HEK293 (cell line): ENCODE results near the gene CDH12.

Experiments used
- CTCF ChIA-PET: fragments of 350-600 bp; formaldehyde crosslinking; extraction: SDS; loops from one replicate; lab custom pipeline; 2021; ENCODE audit warnings: antibody characterized with exemption; lab: Yijun Ruan, JAX
- POLR2A ChIA-PET: fragments of 300-600 bp; formaldehyde crosslinking; extraction: SDS; loops from one replicate; lab custom pipeline; 2020; ENCODE audit warnings: antibody characterized with exemption, inconsistent platforms; lab: Yijun Ruan, JAX
- H3K27ac ChIP-seq: fragments of 200-500 bp; sonication (Bioruptor generic); 2 replicates; pipeline ENCODE4 v1.5.1; 2014; ENCODE audit warnings: low read depth, low read length, control low read depth, inconsistent platforms; ENCODE audit errors: extremely low read depth
- H3K36me3 ChIP-seq, 2 experiments: fragments of 200-500 bp in 1 of 2; sonication (Bioruptor generic) in 1 of 2; 1 replicate in 1 of 2; 2 replicates in 1 of 2; pipeline ENCODE4 v1.5.1; 2014 to 2017; ENCODE audit warnings: inconsistent platforms in 2 of 2, low read length in 2 of 2; ENCODE audit not compliant: control insufficient read depth in 2 of 2, insufficient read depth in 1 of 2
- H3K4me1 ChIP-seq: fragments of 200-500 bp; sonication (Bioruptor generic); 2 replicates; pipeline ENCODE4 v1.5.1; 2014; ENCODE audit warnings: mild to moderate bottlenecking, low read length, inconsistent platforms; ENCODE audit not compliant: control insufficient read depth, insufficient read depth
- H3K4me3 ChIP-seq: 2 replicates; pipeline ENCODE4 v1.5.1; 2011; ENCODE audit warnings: low read depth, mild to moderate bottlenecking, control low read depth, low read length, moderate library complexity
- H3K9me3 ChIP-seq: fragments of 200-500 bp; sonication (Bioruptor generic); 2 replicates; pipeline ENCODE4 v1.5.1; 2014; ENCODE audit warnings: low read depth, low read length, inconsistent platforms; ENCODE audit not compliant: control insufficient read depth, insufficient read depth
- AEBP2 ChIP-seq: fragments of 450-650 bp; formaldehyde crosslinking; IDR thresholded peaks from 2 replicates; pipeline ENCODE4 v1.5.1; 2016; ENCODE audit warnings: missing biosample characterization, missing genetic modification characterization, borderline replicate concordance
- GLIS2 ChIP-seq: fragments of 450-650 bp; formaldehyde crosslinking; IDR thresholded peaks from 2 replicates; pipeline ENCODE4 v1.5.1; 2016; ENCODE audit warnings: missing biosample characterization, missing genetic modification characterization
- HIC1 ChIP-seq: fragments of 450-650 bp; formaldehyde crosslinking; IDR thresholded peaks from 2 replicates; pipeline ENCODE4 v1.5.1; 2016; ENCODE audit warnings: missing biosample characterization, missing genetic modification characterization
- HOXD13 ChIP-seq: sonication (generic); formaldehyde crosslinking; IDR thresholded peaks from 2 replicates; pipeline ENCODE4 v1.8.0; 2022; ENCODE audit warnings: missing genetic modification reagents, borderline replicate concordance
- MYNN ChIP-seq: fragments of 450-650 bp; formaldehyde crosslinking; IDR thresholded peaks from 2 replicates; pipeline ENCODE4 v1.5.1; 2016; ENCODE audit warnings: missing biosample characterization, missing genetic modification characterization, borderline replicate concordance
- PRDM10 ChIP-seq: fragments of 450-650 bp; formaldehyde crosslinking; IDR thresholded peaks from 2 replicates; pipeline ENCODE4 v1.5.1; 2016; ENCODE audit warnings: missing biosample characterization, missing genetic modification characterization
- ZBTB48 ChIP-seq: fragments of 450-650 bp; formaldehyde crosslinking; IDR thresholded peaks from 2 replicates; pipeline ENCODE4 v1.5.1; 2016; ENCODE audit warnings: missing biosample characterization, missing genetic modification characterization
- ZFP3 ChIP-seq: fragments of 450-650 bp; formaldehyde crosslinking; IDR thresholded peaks from 2 replicates; pipeline ENCODE4 v1.5.1; 2016; ENCODE audit warnings: low read depth, missing biosample characterization, missing genetic modification characterization
- ZNF114 ChIP-seq: fragments of 450-650 bp; formaldehyde crosslinking; IDR thresholded peaks from 2 replicates; pipeline ENCODE4 v1.5.0; 2017; ENCODE audit warnings: missing biosample characterization, missing genetic modification characterization
- ZNF211 ChIP-seq: fragments of 450-650 bp; formaldehyde crosslinking; IDR thresholded peaks from 2 replicates; pipeline ENCODE4 v1.5.1; 2016; ENCODE audit warnings: low read depth, missing biosample characterization, missing genetic modification characterization
- ZNF24 ChIP-seq: fragments of 450-650 bp; formaldehyde crosslinking; IDR thresholded peaks from 2 replicates; pipeline ENCODE4 v1.5.1; 2016; ENCODE audit warnings: missing biosample characterization, missing genetic modification characterization
- ZNF248 ChIP-seq: fragments of 450-650 bp; formaldehyde crosslinking; IDR thresholded peaks from 2 replicates; pipeline ENCODE4 v1.5.1; 2017; ENCODE audit warnings: missing biosample characterization, missing genetic modification characterization
- ZNF311 ChIP-seq: fragments of 450-650 bp; formaldehyde crosslinking; IDR thresholded peaks from 2 replicates; pipeline ENCODE4 v1.5.1; 2017; ENCODE audit warnings: missing biosample characterization, missing genetic modification characterization, borderline replicate concordance
- ZNF37A ChIP-seq: fragments of 450-650 bp; IDR thresholded peaks from 2 replicates; pipeline ENCODE4 v1.5.1; 2018; ENCODE audit warnings: missing biosample characterization, missing genetic modification characterization
- ZNF398 ChIP-seq: fragments of 450-650 bp; formaldehyde crosslinking; IDR thresholded peaks from 2 replicates; pipeline ENCODE4 v1.5.1; 2017; ENCODE audit warnings: missing biosample characterization, missing genetic modification characterization
- ZNF518A ChIP-seq: fragments of 450-650 bp; formaldehyde crosslinking; conservative IDR thresholded peaks from 2 replicates; pipeline ENCODE4 v1.5.1; 2016; ENCODE audit warnings: low read depth, missing biosample characterization, missing genetic modification characterization
- ZNF544 ChIP-seq: fragments of 450-650 bp; formaldehyde crosslinking; IDR thresholded peaks from 2 replicates; pipeline ENCODE4 v1.5.0; 2017; ENCODE audit warnings: missing biosample characterization, missing genetic modification characterization
- ZNF549 ChIP-seq: fragments of 450-650 bp; IDR thresholded peaks from 2 replicates; pipeline ENCODE4 v1.5.1; 2018; ENCODE audit warnings: missing biosample characterization, missing genetic modification characterization, mild to moderate bottlenecking, inconsistent platforms, moderate library complexity
- ZNF555 ChIP-seq: fragments of 450-650 bp; formaldehyde crosslinking; conservative IDR thresholded peaks from 2 replicates; pipeline ENCODE4 v1.5.1; 2017; ENCODE audit warnings: missing biosample characterization, mild to moderate bottlenecking, missing genetic modification characterization, inconsistent platforms
- ZNF561 ChIP-seq: fragments of 450-650 bp; IDR thresholded peaks from 2 replicates; pipeline ENCODE4 v1.5.1; 2018; ENCODE audit warnings: missing biosample characterization, missing genetic modification characterization, borderline replicate concordance
- ZNF600 ChIP-seq: fragments of 450-650 bp; formaldehyde crosslinking; IDR thresholded peaks from 2 replicates; pipeline ENCODE4 v1.5.1; 2016; ENCODE audit warnings: missing biosample characterization, missing genetic modification characterization

CDH12 gene

GRCh38 chr5:22754155-22754554, 99.0 kb downstream of the CDH12 start:
- CTCF ChIA-PET: no interaction called here
- Histone ChIP-seq H3K27ac (no peak overlapping the region), H3K36me3 (no peaks in the 10 kb centered on the region), H3K4me3 (no peak overlapping the region), H3K4me1 (no peaks in the 10 kb centered on the region), H3K9me3 (no peaks in the 10 kb centered on the region)
- TF ChIP-seq ZNF248 (no peak), ZNF549 (tag by site-specific recombination) (no peak), ZNF555 (tag by site-specific recombination) (no peak), ZNF114 (tag by site-specific recombination) (no peak), HOXD13 (CRISPR knock-in tag) (no peak), ZNF24 (no peak), ZNF518A (tag by site-specific recombination) (no peak)
- POLR2A ChIA-PET: no interaction called here

- no peaks in the 10 kb centered on the region for H3K9me3 ChIP-seq
- no peak overlapping the region for H3K27ac ChIP-seq
- H3K4me3 ChIP-seq: no peak overlapping the region
- ChIA-PET CTCF (interaction anchor here (1.0 kb wide), 1 partner anchor 13 kb away, joined by 5 read pairs; no protein-coding TSS in a partner anchor), POLR2A (no interaction called here)
- H3K4me1 ChIP-seq: no peaks in the 10 kb centered on the region
- H3K36me3 ChIP-seq: no peaks in the 10 kb centered on the region
- no peak for TF ChIP-seq ZFP3 (tag by site-specific recombination)
- no peak for TF ChIP-seq ZNF600 (tag by site-specific recombination)
- no peak for TF ChIP-seq ZBTB48 (tag by site-specific recombination)
- TF ChIP-seq PRDM10 (tag by site-specific recombination): no peak
- TF ChIP-seq HOXD13 (CRISPR knock-in tag): no peak
- no peak for TF ChIP-seq ZNF311 (tag by site-specific recombination)
- TF ChIP-seq ZNF398 (tag by site-specific recombination): no peak
- no peak for TF ChIP-seq ZNF561 (tag by site-specific recombination)
- TF ChIP-seq ZNF37A: no peak
- no peak for TF ChIP-seq ZNF544 (tag by site-specific recombination)
- TF ChIP-seq HIC1: no peak
- no peak for TF ChIP-seq GLIS2
- no peak for TF ChIP-seq MYNN (tag by site-specific recombination)
- no peak for TF ChIP-seq AEBP2 (tag by site-specific recombination)
- no peak for TF ChIP-seq ZNF211 (tag by site-specific recombination)
These were observed 101.6 kb downstream of the CDH12 start for GRCh38 chr5:22751536-22751935.
